Osteocyte (in vitro differentiated cells): ENCODE results near the gene DDX41. TPM values are rescaled to one million over a fixed set of nuclear protein-coding genes. Genes with fewer than 3 reads are reported as not detected.

Experiments used
- DNase-seq: peaks from one replicate; pipeline ENCODE4 v3.0.0; 2021; ENCODE audit warnings: mixed read lengths; ENCODE audit not compliant: unreplicated experiment; ENCODE audit errors: extremely low spot score
- H3K27ac Mint-ChIP-seq: one replicate; pipeline ENCODE4 v1.8.0; 2021; ENCODE audit warnings: mild to moderate bottlenecking, mixed read lengths; ENCODE audit not compliant: unreplicated experiment
- H3K27me3 Mint-ChIP-seq: one replicate; pipeline ENCODE4 v1.8.0; 2021; ENCODE audit warnings: mixed read lengths; ENCODE audit not compliant: unreplicated experiment
- H3K36me3 Mint-ChIP-seq: one replicate; pipeline ENCODE4 v1.8.0; 2021; ENCODE audit warnings: mixed read lengths; ENCODE audit not compliant: unreplicated experiment
- H3K4me1 Mint-ChIP-seq: one replicate; pipeline ENCODE4 v1.8.0; 2021; ENCODE audit warnings: mixed read lengths; ENCODE audit not compliant: unreplicated experiment
- H3K4me3 Mint-ChIP-seq: one replicate; pipeline ENCODE4 v1.8.0; 2021; ENCODE audit warnings: mild to moderate bottlenecking, moderate library complexity, mixed read lengths; ENCODE audit not compliant: unreplicated experiment
- H3K9me3 Mint-ChIP-seq: one replicate; pipeline ENCODE4 v1.8.0; 2021; ENCODE audit warnings: mixed read lengths; ENCODE audit not compliant: unreplicated experiment
- CTCF ChIP-seq: fragments of 200-600 bp; sonication (generic); IDR thresholded peaks from 2 replicates; pipeline ENCODE4 v1.5.0; 2021; ENCODE audit warnings: antibody characterized with exemption, mild to moderate bottlenecking, moderate library complexity
- total RNA-seq: library from RNA; stranded (reverse); gene quantifications from 2 replicates; pipeline ENCODE4 v1.2.1, GENCODE V29; 2021

The DDX41 gene
- total RNA-seq, 1 donor from 2014 or later, result 83.1 TPM

DNA sequence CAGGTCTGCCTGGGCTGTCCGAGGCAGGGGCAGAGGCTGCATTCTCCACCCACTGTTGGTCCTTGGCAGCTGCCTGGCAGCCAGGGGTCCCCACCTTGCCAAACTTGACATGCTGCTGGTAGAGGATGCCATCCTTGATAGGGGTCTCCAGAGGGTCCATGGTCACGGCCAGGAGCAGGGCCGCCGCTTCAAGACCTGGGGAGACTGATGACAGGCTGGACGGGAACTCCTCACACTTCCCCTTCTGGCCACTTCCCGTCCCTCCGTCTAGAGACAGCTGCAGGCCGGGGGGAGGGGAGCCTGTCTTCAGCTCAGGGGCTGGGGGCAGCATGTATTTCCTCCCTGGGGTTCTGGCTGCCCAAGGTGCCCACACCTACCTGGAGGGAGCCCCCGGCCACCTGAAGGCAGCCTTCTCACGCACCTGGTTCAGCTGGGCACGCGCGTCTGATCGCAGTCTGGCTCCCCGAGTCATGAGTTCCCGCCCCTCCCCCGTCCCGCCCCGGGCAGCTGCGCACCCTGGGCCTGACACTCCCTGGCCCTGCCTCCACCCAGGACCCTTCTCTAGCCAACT is 7.3 kb downstream of the DDX41 start, which contains the start of gene DOK3:
Gene DOK3, minus strand, starts transcription at position 446 of the 571 bp plus-strand sequence. Its CDS starts 286 bp downstream, at position 160.
- Mint-ChIP-seq H3K27ac (no peak within 1 kb of the TSS), H3K27me3 (no peaks in the 10 kb centered on the region), H3K4me3 (no peak within 1 kb of the TSS), H3K4me1 (peaks cover 2% of the 10 kb centered on the region), H3K36me3 (peaks cover 13% of the 10 kb centered on the region), H3K9me3 (no peaks in the 10 kb centered on the region)
- no peak for DNase-seq
- TF ChIP-seq CTCF, result no peak

DNA sequence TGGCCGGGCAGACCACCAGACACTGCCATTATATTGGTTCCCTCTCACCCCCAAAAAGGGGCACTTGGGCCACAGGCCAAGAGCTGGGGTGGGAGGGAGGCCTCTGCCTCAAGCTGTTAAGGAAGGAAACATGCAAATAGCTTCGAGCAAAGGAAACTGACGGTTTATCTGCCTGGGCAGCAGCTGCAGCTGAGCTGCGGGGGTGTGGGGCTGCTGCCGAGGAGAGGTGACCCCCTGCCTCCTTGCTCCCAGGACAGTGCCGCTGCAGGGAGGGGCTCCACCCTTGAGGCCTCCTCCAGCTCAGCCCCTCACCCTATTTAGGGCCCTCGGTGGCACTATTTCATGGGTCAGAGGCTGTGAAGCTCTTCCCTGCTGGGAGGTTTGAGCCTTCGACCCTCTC is 7.9 kb downstream of the DDX41 start:
- Mint-ChIP-seq H3K4me3 (no peak overlapping the region), H3K27ac (no peak overlapping the region), H3K27me3 (no peaks in the 10 kb centered on the region), H3K4me1 (peaks cover 2% of the 10 kb centered on the region), H3K36me3 (peaks cover 8% of the 10 kb centered on the region), H3K9me3 (no peaks in the 10 kb centered on the region)
- no peak for DNase-seq
- TF ChIP-seq CTCF, result no peak

- no peak for DNase-seq
- peaks cover 2% of the 10 kb centered on the region for H3K4me1 Mint-ChIP-seq
These were observed 8.5 kb downstream of the DDX41 start for GRCh38 chr5:177508221-177508611.

DNA sequence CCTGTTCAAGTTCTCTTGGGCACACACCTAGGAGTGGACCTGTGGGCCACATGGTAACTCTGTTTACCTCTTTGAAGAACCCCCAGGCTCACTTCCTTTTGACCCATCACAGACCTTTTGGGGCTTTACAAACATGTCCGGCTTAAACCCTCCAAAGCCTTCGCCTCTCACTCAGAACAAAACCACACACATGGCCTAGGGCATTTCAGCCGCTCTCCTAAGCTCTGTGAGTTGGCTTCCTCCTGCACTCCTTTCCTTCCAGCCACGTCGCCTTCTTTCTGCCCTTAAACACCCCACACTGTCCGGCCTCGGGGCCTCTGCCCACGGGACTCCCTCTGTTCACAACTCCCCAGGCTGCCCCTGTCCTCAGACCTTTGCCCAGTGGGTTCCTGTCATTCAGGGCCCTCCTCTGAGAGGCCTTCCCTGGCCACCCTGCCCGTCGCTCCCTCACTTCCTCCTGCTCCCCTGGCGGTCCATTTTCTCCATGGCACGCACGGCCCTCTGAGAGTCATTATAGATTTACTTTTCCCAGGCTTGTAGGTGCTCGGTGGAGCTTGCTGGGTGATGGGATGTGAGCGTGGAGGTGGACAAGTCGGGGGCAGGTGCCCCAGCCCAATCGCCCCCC is 9.1 kb downstream of the DDX41 start:
- Mint-ChIP-seq H3K36me3 (peaks cover 9% of the 10 kb centered on the region), H3K9me3 (no peaks in the 10 kb centered on the region), H3K4me3 (no peak overlapping the region), H3K27ac (peak overlapping the region; percentile 23), H3K4me1 (peaks cover 3% of the 10 kb centered on the region), H3K27me3 (no peaks in the 10 kb centered on the region)
- no peak for DNase-seq
- TF ChIP-seq CTCF, result no peak

More at GRCh38 chr5:177508221-177508611, 8.5 kb downstream of the DDX41 start:
- Mint-ChIP-seq H3K36me3 (peaks cover 9% of the 10 kb centered on the region), H3K27me3 (no peaks in the 10 kb centered on the region), H3K27ac (no peak overlapping the region), H3K4me3 (no peak overlapping the region), H3K9me3 (no peaks in the 10 kb centered on the region)
- TF ChIP-seq CTCF, result no peak

DNA sequence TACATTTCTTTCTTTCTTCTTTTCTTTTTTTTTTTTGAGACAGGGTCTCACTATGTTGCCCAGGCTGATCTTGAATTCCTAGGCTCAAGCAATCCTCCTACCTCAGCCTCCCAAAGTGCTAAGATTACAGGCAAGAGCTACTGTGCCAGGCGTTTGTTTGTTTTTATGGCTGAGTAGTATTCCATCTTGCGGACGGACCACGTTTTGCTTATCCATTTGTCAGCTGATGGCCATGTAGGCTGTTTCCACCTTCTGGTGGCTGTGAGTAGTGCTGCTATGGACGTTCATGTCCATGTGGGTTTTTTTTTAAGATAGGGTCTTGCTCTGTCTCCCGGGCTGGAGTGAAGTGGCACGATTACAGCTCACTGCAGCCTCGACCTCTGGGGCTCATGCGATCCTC is 9.6 kb downstream of the DDX41 start:
- H3K36me3 Mint-ChIP-seq, result peaks cover 9% of the 10 kb centered on the region
- no peaks in the 10 kb centered on the region for H3K9me3 Mint-ChIP-seq
- peak; percentile 41 for TF ChIP-seq CTCF
- DNase-seq, result no peak
- no peak overlapping the region for H3K4me3 Mint-ChIP-seq
- H3K4me1 Mint-ChIP-seq, result peaks cover 8% of the 10 kb centered on the region
- no peak overlapping the region for H3K27ac Mint-ChIP-seq
- H3K27me3 Mint-ChIP-seq, result no peaks in the 10 kb centered on the region
